Testis (tissue), 3 donors: Measurements from ENCODE around the gene SMIM30. TPM values are rescaled to one million over a fixed set of nuclear protein-coding genes. Genes with fewer than 3 reads are reported as not detected.

ENCODE experiments used
- DNase-seq: peaks from one replicate; pipeline ENCODE4 v3.0.0-alpha.2; 2019
- H3K27ac ChIP-seq, 2 donors: fragments of 200-600 bp; sonication (generic); one replicate each; pipeline ENCODE4 v1.5.1; 2019
- H3K27me3 ChIP-seq: fragments of 200-600 bp; sonication (generic); one replicate; pipeline ENCODE4 v1.5.1; 2019
- H3K36me3 ChIP-seq: fragments of 200-600 bp; sonication (generic); one replicate; pipeline ENCODE4 v1.5.1; 2017; ENCODE audit warnings: low read depth; ENCODE audit errors: missing control alignments
- H3K4me1 ChIP-seq: fragments of 200-600 bp; sonication (generic); one replicate; pipeline ENCODE4 v1.5.1; 2019
- H3K4me3 ChIP-seq, 2 donors: fragments of 200-600 bp; sonication (generic); one replicate each; pipeline ENCODE4 v1.5.1; 2017 to 2019
- H3K9me3 ChIP-seq: fragments of 200-600 bp; sonication (generic); one replicate; pipeline ENCODE4 v1.5.1; 2017
- CTCF ChIP-seq, 3 experiments: fragments of 450-650 bp in 2 of 3; fragments of 200-600 bp in 1 of 3; sonication (generic) in 1 of 3; IDR thresholded peaks; one replicate each; pipeline ENCODE4 v1.5.1; 2016 to 2019; ENCODE audit warnings: antibody characterized with exemption in 3 of 3, mild to moderate bottlenecking in 2 of 3, moderate library complexity in 1 of 3
- POLR2A ChIP-seq: fragments of 450-650 bp; IDR thresholded peaks from one replicate; pipeline ENCODE4 v1.6.1; 2017; ENCODE audit warnings: antibody characterized with exemption, mild to moderate bottlenecking, moderate library complexity
- WGBS, 2 donors: methylation state at CpG; one replicate each; pipeline ENCODE4 v1.1.5; 2018; 5-methylcytosine and 5-hydroxymethylcytosine counted together
- intact Hi-C: fragments of 100-400 bp; cut with DNase I; formaldehyde crosslinking; loops from one replicate; pipeline ENCODE4 v1.15.1; 2023; ENCODE audit warnings: low total_unique reads
- polyA plus RNA-seq: library from polyadenylated mRNA; stranded (reverse); fragments of 350-450 nt; fragmentation: Illumina TruSeq; extraction: RNeasy Lipid Tissue Mini Kit (QIAGEN cat#74804); gene quantifications from one replicate; pipeline ENCODE4 v1.2.3, GENCODE V29; 2014; ENCODE audit warnings: low read depth, low replicate concordance; ENCODE audit not compliant: insufficient read depth
- total RNA-seq, 2 donors: library from RNA; depleted of rRNA; stranded (reverse); fragments of >200 nt; gene quantifications; one replicate each; pipeline ENCODE4 v1.2.3, GENCODE V29; 2016

Gene SMIM30
- total and polyA plus RNA-seq, 3 donors from 2014 or later: 23.2 to 27.7 (median 25.9) TPM

- H3K27me3 ChIP-seq: no peaks in the 10 kb centered on the region
- no peaks in the 10 kb centered on the region for H3K36me3 ChIP-seq
- H3K27ac ChIP-seq: no peak overlapping the region
- TF ChIP-seq CTCF (IDR thresholded peaks at IDR 0.05): no peak
- no peak for TF ChIP-seq POLR2A
- no peak overlapping the region for H3K4me3 ChIP-seq
- H3K4me1 ChIP-seq: no peaks in the 10 kb centered on the region
- intact Hi-C loops: no loop called here
- DNase-seq: no peak
- H3K9me3 ChIP-seq: no peaks in the 10 kb centered on the region
- WGBS, 2 donors: 76 to 84% methylated on average over 1 of the region's 1 CpG
These were observed 24.8 kb downstream of the SMIM30 start for GRCh38 chr7:113093561-113093960.

- TF ChIP-seq POLR2A: no peak
- no peak for TF ChIP-seq CTCF (IDR thresholded peaks at IDR 0.05)
- Histone ChIP-seq H3K27me3 (no peaks in the 10 kb centered on the region), H3K4me3 (no peak overlapping the region), H3K9me3 (no peaks in the 10 kb centered on the region), H3K27ac (no peak overlapping the region), H3K36me3 (no peaks in the 10 kb centered on the region), H3K4me1 (no peaks in the 10 kb centered on the region)
- intact Hi-C loops: no loop called here
- 67 to 96% methylated on average over 1 of the region's 1 CpG for WGBS, 2 donors
- DNase-seq: no peak
These were observed 25.6 kb downstream of the SMIM30 start for GRCh38 chr7:113092762-113093161.

- no peak for DNase-seq
- H3K27me3 ChIP-seq: no peaks in the 10 kb centered on the region
- TF ChIP-seq POLR2A (no peak), CTCF (IDR thresholded peaks at IDR 0.05) (no peak)
- peak overlapping the region; percentile 29 to 45 for H3K4me3 ChIP-seq
- intact Hi-C loops: no loop called here
- no peaks in the 10 kb centered on the region for H3K9me3 ChIP-seq
- peaks cover 5% of the 10 kb centered on the region for H3K4me1 ChIP-seq
- H3K27ac ChIP-seq: no peak overlapping the region
- 36 to 43% methylated on average over 15 of the region's 15 CpGs for WGBS, 2 donors
- no peaks in the 10 kb centered on the region for H3K36me3 ChIP-seq
These were observed 31.0 kb downstream of the SMIM30 start for GRCh38 chr7:113087071-113087998.

- no peak for TF ChIP-seq POLR2A
- no peak for TF ChIP-seq CTCF (IDR thresholded peaks at IDR 0.05)
- 0 to 1% methylated on average over 29 of the region's 29 CpGs for WGBS, 2 donors
- intact Hi-C loops: no loop called here
- Histone ChIP-seq H3K4me1 (peaks cover 5% of the 10 kb centered on the region), H3K27ac (no peak within 1 kb of the TSS), H3K9me3 (no peaks in the 10 kb centered on the region), H3K36me3 (no peaks in the 10 kb centered on the region), H3K4me3 (peak within 1 kb of the TSS; percentile 29 to 45), H3K27me3 (no peaks in the 10 kb centered on the region)
- DNase-seq: peak; percentile 45
These were observed 31.9 kb downstream of the SMIM30 start, which contains the start of gene GPR85 for GRCh38 chr7:113086431-113086888. Gene GPR85 (minus strand): TSS chr7:113086827. CDS start chr7:113084721, 2,106 bp downstream.
